Endometrial microvascular endothelial cells (primary cell): ENCODE data around the gene SRRM2. TPM values are rescaled to one million over a fixed set of nuclear protein-coding genes. Genes with fewer than 3 reads are reported as not detected.

Experiments
- in situ Hi-C: cut with HindIII; loops from 2 replicates; pipeline ENCODE4 v1.10.0; 2017; ENCODE audit warnings: low sequenced_read_pairs, low pct_unique_long_range_greater_than_20kb; ENCODE audit errors: inconsistent ontology term
- total RNA-seq: library from RNA; depleted of rRNA; stranded (reverse); fragments of >200 nt; gene quantifications from one replicate; pipeline ENCODE4 v1.2.3, GENCODE V29; 2015; ENCODE audit errors: inconsistent ontology term

The SRRM2 gene
- total RNA-seq, 1 donor from 2014 or later, result 69.5 TPM

- in situ Hi-C loops, result no loop called here
Observed at GRCh38 chr16:2771496-2772402, 19.3 kb downstream of the SRRM2 start.

- in situ Hi-C loops, result no loop called here
Observed at GRCh38 chr16:2773188-2773968, 20.9 kb downstream of the SRRM2 start.

GRCh38 chr16:2774161-2774891 is 21.9 kb downstream of the SRRM2 start:
- in situ Hi-C loops, result no loop called here

- in situ Hi-C loops, result no loop called here
Observed at GRCh38 chr16:2775131-2775716, 22.8 kb downstream of the SRRM2 start.

GRCh38 chr16:2775765-2776499 is 23.5 kb downstream of the SRRM2 start:
- in situ Hi-C loops, result no loop called here

GRCh38 chr16:2776500-2777139 is 24.2 kb downstream of the SRRM2 start:
- in situ Hi-C loops, result no loop called here

GRCh38 chr16:2777231-2777902 is 24.9 kb downstream of the SRRM2 start, which contains the start of gene ELOB:
Gene ELOB (minus strand): TSS chr16:2777280. CDS start chr16:2777239, 41 bp downstream.
- in situ Hi-C loops, result no loop called here

- in situ Hi-C loops, result no loop called here
Observed at GRCh38 chr16:2777903-2778629, 25.6 kb downstream of the SRRM2 start.

- in situ Hi-C loops, result no loop called here
Observed at GRCh38 chr16:2778630-2778958, 26.2 kb downstream of the SRRM2 start.

GRCh38 chr16:2779151-2779920 is 26.9 kb downstream of the SRRM2 start:
- in situ Hi-C loops, result no loop called here

GRCh38 chr16:2779978-2780898 is 27.8 kb downstream of the SRRM2 start:
- in situ Hi-C loops, result no loop called here

GRCh38 chr16:2782583-2783351 is 30.3 kb downstream of the SRRM2 start:
- in situ Hi-C loops, result no loop called here

- in situ Hi-C loops, result no loop called here
Observed at GRCh38 chr16:2783581-2784357, 31.3 kb downstream of the SRRM2 start.
